Measurements from ENCODE around the gene BTN1A1.

- no peak for TF ChIP-seq CTCF (IDR thresholded peaks at IDR 0.05)
- TF ChIP-seq POLR2A (IDR thresholded peaks at IDR 0.05), result no peak
Measured at GRCh38 chr6:26475823-26476729, 24.0 kb upstream of the BTN1A1 start.
